OCI-M2 (cell line): ENCODE data around the gene MRPS22.

ENCODE experiments used
- DNase-seq: peaks from one replicate; lab custom pipeline; 2025; ENCODE audit not compliant: unreplicated experiment; lab: John Stamatoyannopoulos, UW

Gene MRPS22

DNA sequence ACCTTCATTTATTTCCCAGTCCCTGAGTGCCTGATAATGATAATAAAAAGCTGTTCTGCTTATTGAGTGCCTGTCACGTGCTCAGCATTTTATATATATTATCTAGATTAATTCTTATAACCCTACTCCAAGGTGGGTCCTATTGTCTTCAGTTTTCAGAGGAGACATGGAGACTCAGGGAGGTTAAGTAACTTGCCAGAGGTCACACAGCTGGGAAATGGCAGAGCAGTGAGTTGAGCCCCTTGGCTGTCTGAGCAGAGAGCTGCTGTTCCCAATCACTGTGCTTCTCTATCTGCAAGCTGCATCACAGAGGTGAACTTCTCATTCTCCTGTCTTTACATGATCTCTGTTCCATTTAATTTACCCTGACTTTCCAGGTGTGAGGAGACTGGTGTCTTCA, 32.3 kb upstream of the MRPS22 start:
- DNase-seq, result no peak

DNA sequence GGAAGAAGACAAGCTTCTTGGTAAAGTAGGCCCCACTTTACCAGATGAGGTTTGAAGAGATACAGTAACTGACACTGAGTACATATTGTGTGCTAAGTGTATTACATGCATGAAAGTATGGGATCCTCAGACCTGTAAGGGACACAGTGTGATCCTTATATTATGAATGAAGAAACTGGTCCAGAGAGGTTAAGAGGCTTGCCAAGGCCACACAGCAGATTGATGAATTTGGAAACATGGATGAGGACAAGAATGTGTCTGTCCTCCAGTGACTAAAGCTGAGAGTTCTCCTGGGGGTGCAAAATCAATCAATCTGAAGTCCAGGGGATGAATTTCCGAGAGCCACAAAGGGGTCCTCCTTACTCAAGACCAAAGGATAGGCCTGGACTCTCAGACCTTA, 31.4 kb upstream of the MRPS22 start:
- no peak for DNase-seq

DNA sequence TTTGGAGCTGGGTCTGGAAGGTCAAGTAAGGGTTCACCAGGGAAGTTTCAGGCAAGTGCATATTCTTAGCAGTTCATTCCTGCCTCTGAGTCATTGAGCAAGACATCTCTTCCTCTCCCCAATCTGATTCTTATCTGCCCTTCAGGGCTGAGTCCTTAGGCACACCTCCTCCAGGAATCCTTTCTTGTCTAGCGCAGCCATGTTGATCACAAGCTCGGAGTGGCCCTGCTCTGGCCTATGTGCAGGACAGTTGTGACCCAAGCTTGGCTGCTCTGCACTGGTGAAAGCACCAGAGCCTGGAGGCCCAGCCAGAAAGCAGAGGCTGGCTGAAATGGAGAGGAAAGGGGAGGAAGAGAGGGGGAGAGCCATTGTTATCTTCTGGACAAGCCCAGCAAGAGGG, 30.9 kb upstream of the MRPS22 start:
- DNase-seq, result no peak

DNA sequence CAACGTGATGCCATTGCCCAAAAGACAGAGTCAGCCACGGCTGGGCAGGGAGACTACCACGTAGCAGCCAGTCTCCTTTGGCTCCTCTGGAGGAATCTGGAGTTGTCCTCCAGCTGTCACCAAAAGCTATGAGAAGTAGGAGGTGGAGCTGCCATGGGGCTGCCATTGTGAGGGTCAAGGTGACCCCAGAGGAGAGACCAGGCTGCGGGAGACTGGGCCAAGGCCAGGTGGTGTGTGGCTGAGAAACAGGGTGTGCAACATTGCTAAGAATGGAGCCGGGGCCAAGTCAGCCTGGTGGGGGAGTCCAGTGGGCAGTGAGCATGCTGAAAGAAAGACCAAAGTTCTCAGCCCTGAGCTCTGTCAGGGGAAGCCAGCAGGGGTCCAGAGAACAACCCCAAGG, 29.9 kb upstream of the MRPS22 start:
- no peak for DNase-seq

DNA sequence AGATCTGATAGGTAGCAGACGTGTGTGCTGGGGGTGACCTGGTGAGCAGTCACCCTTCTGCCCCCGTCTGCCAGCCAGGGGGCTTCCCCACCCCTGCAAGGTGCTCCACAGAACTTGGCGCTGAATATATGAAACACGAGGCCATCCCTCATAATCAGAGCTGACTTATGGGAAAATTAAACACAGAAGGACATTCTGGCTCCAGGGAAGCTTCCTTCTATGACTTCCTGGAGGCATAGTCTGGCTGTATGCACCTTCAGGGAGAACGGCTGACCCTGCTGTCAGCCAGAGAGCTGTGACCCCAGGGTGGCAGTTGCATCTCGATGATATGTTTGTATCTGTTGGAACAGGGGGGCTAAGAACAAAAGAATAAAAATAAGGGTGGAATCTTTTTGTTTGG, 26.6 kb upstream of the MRPS22 start:
- DNase-seq, result no peak

DNA sequence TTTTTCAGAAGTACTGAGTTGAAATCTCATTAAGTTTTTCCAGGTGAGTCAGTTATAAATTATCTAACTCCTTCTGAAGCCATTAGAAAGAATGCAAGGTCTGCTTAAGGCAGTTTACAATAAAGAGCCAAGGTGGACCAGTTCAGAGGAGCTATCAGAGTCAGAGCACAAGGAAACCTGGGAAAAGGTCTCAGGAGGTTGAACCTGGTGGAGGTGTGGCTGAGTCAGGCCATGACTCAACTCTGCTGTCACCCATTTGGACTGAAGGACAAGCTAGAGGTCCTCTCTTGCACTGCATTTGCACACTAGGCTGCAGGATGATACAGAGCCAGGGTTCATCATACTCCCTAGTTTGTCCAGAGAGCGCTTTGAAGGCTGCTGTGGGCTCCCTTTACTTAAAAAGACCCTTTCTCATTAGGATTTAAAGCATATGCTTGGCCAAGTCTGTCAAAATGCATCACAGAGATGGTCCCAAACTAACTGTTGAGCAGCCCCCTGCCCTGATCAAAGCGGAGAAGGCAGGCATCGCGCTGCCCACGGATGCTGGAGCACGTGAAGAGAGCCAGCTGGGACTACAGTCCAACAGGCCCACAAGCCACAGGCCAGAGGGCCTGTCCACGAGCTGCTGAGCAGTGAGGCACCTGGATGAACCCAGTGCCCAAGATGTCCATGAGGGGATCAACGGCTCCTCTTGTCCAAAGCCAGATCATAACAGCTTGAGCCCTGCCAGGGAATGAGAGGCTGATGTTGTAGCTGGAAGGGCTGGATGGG, 26.0 kb upstream of the MRPS22 start:
- DNase-seq, result no peak

DNA sequence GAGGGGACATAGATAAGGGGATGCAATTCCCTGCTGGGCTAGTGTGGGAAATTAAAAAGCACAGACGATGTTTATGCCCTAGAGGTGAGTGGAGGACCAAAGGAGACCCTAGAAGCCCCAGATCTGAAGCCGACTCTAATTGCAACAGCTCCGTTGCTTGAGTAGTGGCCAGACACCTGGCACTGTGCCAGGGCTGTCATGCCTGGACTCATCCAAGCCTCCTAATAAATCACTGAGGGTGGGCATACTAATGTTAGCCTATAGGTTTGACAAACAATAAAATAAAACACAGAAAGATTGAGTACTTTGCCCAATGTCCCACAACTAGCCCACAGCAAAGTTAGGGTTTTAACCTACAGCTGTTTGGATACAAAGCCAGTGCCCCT, 25.4 kb upstream of the MRPS22 start:
- DNase-seq, result no peak

DNA sequence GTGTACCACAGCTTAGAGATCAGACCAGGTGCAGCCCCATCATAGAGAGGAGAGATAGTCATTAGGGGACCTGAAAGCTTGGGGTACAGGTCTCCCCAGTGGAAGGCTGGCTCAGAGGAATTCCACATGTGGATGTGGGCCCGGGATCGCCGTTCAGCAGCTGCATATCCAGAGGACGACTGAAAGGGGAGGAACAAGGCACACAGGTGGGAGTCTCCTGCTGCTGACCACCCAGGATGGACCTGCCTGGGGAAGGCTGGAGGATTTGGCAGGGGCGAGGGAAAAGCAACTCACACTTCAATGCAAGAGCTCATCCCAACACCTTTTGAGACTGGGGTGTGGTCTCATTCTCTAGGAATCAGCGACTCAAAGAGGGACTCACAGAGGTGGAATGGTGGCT, 25.0 kb upstream of the MRPS22 start:
- no peak for DNase-seq

DNA sequence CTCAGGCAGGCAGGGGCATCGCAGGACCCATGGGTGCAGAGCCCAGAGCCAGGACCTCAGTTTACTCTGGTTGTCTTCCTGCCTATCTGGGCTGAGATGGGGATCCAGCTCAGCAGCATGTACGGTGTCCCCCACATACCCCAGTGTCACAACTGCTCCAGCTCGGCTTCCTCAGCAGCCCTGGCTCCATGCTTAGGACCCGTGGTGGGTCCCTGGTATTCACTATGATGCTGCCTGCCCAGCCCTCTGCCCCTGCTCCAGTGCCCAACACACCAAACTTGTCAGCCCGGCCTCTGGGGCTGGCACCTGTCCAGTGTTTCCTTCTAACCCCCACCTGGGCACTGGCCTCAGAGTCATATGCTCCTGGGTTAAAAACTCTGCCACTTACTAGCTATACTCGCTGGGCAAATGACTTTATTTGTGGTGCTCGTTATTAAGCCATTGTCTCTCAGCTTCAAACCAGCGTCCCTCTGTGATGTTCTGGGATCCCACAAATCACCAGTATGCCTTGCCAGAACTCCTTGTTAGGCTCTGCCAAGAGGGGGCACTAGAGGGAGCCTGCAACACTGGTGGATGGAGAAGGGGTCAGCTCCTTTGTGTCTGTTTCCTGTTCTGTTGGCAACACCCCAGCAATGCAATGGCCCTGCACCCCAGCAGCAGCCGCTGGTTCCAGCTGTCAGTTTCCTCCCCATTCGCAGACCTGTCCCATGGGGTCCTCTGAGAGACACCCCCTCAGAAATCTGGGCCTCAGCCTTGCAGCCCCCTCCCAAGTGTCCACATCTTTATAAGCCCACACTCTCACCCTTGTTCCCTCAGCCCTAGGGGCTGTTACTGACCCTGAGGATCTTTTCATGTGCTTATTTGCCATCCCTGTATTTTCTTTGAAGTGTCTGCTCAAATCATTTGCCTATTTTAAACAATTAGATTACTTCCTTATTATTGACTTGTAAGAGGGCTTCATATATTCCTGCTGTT, 24.1 kb upstream of the MRPS22 start:
- no peak for DNase-seq

DNA sequence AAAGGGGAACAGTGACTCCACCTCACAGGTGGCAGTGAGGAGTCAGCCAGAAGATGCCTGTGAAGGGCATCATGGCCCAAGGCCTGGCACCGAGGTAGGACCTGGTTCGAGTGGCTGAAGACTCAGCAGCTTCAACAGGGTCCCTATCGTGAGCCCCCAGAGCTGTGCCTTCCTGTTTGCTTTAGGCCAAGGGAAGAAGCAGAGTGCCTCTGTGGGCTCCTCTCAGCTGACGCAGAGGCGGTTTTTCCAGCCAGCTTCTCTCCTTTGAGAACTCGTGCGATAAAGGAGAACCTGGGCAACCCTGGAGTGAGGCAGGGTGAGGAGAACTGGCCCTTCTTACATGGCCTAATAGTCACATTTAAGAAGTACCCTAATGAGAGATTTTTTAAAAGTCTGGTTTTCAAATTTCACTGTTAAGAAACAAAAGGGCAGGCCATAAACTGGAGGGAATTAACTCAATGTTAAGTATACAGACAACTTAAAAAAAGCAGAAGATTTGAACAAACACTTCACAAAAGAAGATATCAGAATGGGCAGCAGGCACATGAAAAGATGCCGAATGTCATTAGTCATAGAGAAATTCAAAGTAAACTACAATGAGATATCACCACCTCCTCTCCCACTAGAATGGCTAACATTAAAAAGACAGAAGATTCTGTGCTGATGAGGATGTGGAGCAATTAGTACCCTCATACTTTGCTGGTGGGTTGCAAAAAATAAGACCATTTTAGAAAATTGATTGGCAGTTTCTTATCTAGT, 23.1 kb upstream of the MRPS22 start:
- DNase-seq, result no peak

DNA sequence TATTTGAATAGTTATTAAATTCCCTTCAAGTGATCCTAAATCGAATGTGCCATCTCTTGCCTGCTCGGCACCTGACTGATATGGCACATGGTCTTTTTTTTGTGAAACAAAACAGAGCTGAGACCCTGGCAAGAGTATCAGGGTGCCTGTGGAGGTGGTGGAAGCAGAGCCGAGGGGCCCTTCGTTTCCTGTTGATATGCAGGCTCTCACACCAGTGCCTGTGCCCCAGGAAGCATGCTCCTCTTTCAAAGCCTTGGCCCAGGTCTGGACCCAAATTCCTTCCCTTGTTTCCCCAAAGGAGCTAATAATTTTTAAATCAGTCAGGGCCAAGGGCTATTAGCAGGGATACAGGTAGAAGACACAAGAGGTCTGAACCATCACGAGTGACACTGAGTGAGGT, 21.5 kb upstream of the MRPS22 start:
- no peak for DNase-seq

DNA sequence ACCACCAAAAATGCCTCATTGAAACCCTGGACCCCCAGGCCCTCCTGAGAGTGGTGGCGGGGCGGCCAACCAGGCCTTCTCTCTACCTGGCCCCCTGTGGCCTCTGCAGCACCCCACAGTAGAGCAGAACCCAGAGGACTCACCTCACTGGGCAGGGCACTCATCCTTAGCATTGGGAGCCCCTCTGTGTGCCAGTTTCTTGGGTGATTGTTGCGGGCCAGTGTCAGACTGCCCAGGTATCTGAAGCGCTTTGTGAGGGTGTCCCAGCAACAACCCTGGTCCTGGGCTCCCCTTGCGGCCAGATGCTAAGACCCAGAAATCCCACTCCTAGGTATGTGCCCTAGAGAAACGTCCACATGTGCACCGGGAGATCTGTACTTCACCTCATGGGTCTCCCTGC, 20.7 kb upstream of the MRPS22 start:
- DNase-seq, result no peak

DNA sequence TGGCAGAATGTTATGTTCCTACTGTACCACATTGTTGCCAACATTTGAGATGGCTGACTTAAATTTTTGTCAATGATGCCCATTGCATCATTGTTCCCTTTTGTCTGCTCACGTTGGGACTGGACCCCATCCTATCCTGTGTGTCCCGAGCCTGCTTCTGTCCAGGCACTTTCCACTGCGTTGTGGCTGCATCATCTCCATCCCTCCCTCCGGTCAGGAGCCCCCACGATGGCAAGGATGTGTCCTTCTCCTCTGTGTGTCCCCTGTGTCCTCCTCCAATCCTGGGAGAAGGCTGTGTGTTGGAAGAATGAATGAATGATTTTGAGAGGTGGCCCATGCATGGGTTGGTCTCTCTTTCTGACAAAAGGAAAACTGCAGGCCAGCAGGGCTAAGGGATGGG, 19.4 kb upstream of the MRPS22 start:
- no peak for DNase-seq

DNA sequence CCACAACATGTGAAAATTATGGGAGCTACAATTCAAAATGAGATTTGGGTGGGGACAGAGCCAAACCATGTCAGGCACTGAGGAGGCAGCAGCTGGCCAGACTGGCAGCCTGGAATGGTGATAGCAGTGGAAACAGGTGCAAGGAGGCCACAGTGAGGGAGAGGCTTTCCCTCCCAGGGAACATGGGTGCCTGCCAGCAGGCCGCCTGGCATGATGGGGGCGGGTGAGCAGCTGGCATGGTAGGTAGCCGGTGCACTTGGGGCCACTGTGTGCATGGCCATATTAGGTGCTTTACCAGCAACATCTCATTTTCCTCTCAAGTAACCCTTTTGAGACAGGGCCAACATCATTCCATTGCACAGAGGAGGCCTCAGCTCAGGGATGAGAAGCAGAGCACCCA, 18.3 kb upstream of the MRPS22 start:
- no peak for DNase-seq

DNA sequence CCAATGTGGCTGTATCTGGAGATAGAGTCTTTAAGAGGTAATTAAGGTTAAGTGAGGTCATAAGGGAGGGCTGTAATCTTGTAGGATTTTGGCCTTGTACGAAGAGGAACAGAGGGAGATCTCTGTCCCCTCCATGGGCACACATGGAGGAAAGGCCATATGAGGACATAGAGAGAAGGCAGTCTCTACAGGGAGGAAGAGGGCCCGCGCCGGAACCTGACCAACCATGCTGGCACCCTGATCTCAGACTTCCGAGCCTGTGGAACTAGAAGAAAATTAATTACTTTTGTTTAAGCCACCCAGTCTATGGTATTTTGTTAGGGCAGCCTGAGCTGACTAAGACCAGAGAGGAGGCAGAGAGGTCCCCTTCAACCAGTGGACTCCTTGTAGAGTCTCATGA, 17.7 kb upstream of the MRPS22 start:
- DNase-seq, result no peak

DNA sequence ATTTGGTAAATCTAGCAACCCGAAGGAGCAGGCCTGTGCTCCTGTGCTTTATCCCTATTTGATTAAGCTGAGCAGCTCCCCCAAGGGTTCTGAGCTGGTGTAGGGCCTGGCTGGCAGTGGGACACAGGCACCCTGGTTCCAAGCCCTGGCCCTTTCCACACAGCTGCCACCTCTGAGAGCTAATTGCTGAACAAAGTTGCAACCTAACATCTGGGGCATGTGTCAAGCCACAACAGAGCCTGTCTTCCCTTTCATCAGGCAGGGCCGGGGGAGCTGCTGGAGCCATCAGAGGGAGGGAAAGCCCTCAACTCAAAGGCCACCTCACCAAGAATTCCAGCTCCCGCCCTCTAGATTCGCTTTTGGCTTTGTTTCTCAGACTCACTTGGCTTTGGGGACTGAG, 17.1 kb upstream of the MRPS22 start:
- DNase-seq, result no peak

DNA sequence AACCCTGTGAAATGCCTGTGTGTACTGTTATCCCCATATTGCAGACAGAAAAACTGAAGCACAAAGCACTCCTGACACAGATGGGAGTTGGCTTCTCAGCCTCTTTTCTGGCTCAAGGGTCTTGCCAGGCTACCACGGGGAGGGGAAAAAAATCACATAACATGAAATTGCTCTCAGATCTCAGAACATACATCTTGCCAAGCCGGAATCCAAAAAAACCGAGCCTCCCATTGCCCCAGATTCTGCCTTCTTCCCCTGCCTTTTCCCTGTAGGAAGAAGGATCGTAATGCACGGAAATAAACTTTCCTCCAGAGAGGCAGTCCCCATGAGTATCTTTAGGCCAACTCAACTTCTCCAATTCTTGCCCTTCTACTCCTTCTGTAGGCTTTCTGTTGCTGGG, 16.6 kb upstream of the MRPS22 start:
- no peak for DNase-seq

DNA sequence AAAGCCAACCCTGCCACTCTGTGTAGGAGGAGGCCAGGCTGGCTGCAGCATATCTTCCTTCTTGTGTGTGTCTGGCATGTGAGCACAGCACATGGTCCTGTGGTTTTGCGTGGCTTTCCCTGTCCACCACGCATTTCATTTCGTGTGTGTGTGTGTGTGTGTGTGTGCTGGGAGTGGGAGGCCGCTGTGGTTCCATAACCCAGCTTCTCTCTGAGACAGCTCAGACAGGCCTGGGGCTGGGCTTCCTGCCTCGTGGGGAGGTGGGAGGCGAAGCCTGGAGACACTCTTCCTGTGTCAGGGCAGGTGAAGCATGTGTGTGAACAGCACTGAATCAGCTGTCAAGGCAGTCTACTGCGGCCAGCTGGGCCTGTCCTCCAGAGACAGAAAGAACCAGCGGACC, 16.0 kb upstream of the MRPS22 start:
- DNase-seq, result no peak

DNA sequence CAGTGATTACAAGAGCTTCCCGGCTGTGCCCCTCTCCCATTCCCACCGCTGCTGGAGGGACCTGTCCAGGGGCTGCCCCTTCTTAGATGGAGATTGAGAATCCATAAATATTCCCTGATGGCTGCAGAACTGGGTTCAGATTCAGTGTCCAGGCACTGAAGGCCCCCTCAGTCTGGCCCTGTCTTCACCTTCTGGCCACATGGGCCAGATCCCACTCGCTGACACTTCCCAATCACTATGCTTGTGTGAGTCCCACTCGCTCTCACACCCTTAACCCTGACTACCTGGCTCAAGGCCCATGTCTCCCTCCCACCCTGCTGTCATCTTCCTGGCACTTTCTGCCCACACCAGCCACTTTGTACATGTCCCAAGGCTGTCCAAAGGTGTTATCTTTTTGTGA, 15.5 kb upstream of the MRPS22 start:
- DNase-seq, result no peak

DNA sequence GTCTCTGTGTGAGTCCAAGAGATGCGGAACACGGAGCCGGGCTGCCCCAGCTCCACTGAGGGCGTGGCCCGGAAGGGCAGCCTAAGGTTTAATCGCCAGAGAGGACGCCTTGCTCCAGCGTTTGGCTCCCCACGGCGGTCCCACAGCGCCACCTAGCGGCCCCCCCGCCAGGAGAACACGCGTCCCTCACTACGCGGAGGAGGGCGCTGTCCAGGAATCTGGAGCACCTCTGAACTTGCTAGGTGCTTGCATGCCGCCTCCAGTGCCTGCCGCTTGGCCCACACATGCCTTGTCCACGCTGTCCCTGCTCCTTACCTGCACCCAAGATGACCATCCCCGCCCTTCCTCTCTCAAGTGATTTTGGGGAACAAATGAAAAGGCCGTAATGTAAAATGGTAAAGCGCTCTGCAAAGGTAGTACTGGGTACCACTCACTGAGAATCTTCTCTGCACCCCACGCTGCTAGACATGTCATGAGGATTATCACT, 14.4 kb upstream of the MRPS22 start:
- peak; percentile 40 for DNase-seq

DNA sequence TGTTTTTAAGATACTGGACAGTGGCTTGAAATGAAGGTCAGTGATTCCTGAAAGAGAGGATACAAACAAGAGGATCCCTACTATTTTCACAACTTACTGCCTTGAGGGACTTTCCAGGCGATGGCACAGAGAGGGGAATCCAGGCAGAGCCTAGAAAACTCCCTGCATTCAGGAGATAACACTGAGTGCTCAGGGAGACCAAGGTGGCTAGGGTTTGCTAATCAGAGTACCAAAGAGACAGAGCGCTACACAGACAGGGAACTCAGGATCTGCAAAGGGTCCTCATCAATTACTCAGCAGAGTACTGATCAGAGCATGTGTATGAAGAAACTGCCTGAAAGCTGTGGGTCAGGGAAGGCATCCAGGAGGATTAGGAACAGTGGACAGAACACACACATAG, 11.7 kb upstream of the MRPS22 start:
- DNase-seq, result no peak
